GM19035 (cell line): ENCODE measurements around the gene RIPOR2.
"Not testable (repeated sequence)": the region's sequence is repeated elsewhere in the genome, so short reads cannot be mapped to it uniquely, and the experiment has no call there.

Experiments
- ATAC-seq: cut with Tn5 transposase; IDR thresholded peaks from one replicate; pipeline ENCODE4 v1.9.1; 2021; ENCODE audit not compliant: unreplicated experiment

Gene RIPOR2

GRCh38 chr6:24953726-24954125 lies 18.0 kb upstream of the RIPOR2 start:
- no peak for ATAC-seq

- no peak for ATAC-seq
Measured at GRCh38 chr6:24951811-24952299, 16.1 kb upstream of the RIPOR2 start.

- ATAC-seq: no peak
Measured at GRCh38 chr6:24950218-24950941, 14.6 kb upstream of the RIPOR2 start.

GRCh38 chr6:24949020-24949569 lies 13.3 kb upstream of the RIPOR2 start:
- peak; percentile 94 for ATAC-seq

- not testable (repeated sequence) for ATAC-seq
Measured at GRCh38 chr6:24948261-24948660, 12.5 kb upstream of the RIPOR2 start.

- no peak for ATAC-seq
Measured at GRCh38 chr6:24947636-24948035, 11.9 kb upstream of the RIPOR2 start.

- no peak for ATAC-seq
Measured at GRCh38 chr6:24945054-24945453, 9.3 kb upstream of the RIPOR2 start.

GRCh38 chr6:24943774-24944173 lies 8.0 kb upstream of the RIPOR2 start:
- ATAC-seq: no peak

- ATAC-seq: no peak
Measured at GRCh38 chr6:24940311-24940917, 4.7 kb upstream of the RIPOR2 start.

GRCh38 chr6:24936641-24937317 lies 1.0 kb upstream of the RIPOR2 start:
- ATAC-seq: peak; percentile 75

- ATAC-seq: no peak
Measured at GRCh38 chr6:24933868-24934401, 1.8 kb downstream of the RIPOR2 start.

- no peak for ATAC-seq
Measured at GRCh38 chr6:24933266-24933665, 2.5 kb downstream of the RIPOR2 start.

GRCh38 chr6:24932832-24933231 lies 2.9 kb downstream of the RIPOR2 start:
- peak; percentile 26 for ATAC-seq

GRCh38 chr6:24931718-24932691 lies 3.8 kb downstream of the RIPOR2 start:
- ATAC-seq: no peak

GRCh38 chr6:24931296-24931695 lies 4.5 kb downstream of the RIPOR2 start:
- no peak for ATAC-seq

GRCh38 chr6:24930431-24930871 lies 5.3 kb downstream of the RIPOR2 start:
- no peak for ATAC-seq

- peak; percentile 46 for ATAC-seq
Measured at GRCh38 chr6:24929242-24929641, 6.5 kb downstream of the RIPOR2 start.

- no peak for ATAC-seq
Measured at GRCh38 chr6:24927985-24928745, 7.6 kb downstream of the RIPOR2 start.

GRCh38 chr6:24927277-24927955 lies 8.3 kb downstream of the RIPOR2 start:
- ATAC-seq: no peak
